Endothelial cell (in vitro differentiated cells): ENCODE data around the gene DYNLT1. TPM values are rescaled to one million over a fixed set of nuclear protein-coding genes. Genes with fewer than 3 reads are reported as not detected.

Experiments used
- DNase-seq: peaks from one replicate; pipeline ENCODE4 v3.0.0; 2021; ENCODE audit warnings: low spot score
- H3K27ac Mint-ChIP-seq: one replicate; pipeline ENCODE4 v1.8.0; 2021; ENCODE audit warnings: mixed read lengths, inconsistent platforms; ENCODE audit not compliant: unreplicated experiment
- H3K27me3 Mint-ChIP-seq: one replicate; pipeline ENCODE4 v1.8.0; 2021; ENCODE audit warnings: mild to moderate bottlenecking, moderate library complexity, mixed read lengths, inconsistent platforms; ENCODE audit not compliant: unreplicated experiment
- H3K36me3 Mint-ChIP-seq: one replicate; pipeline ENCODE4 v1.8.0; 2021; ENCODE audit warnings: mild to moderate bottlenecking, low read depth, mixed read lengths, inconsistent platforms; ENCODE audit not compliant: unreplicated experiment
- H3K4me1 Mint-ChIP-seq: one replicate; pipeline ENCODE4 v1.8.0; 2021; ENCODE audit warnings: mild to moderate bottlenecking, mixed read lengths, inconsistent platforms; ENCODE audit not compliant: unreplicated experiment
- H3K4me3 Mint-ChIP-seq: one replicate; pipeline ENCODE4 v1.8.0; 2021; ENCODE audit warnings: mild to moderate bottlenecking, mixed read lengths, inconsistent platforms; ENCODE audit not compliant: unreplicated experiment
- H3K9me3 Mint-ChIP-seq: one replicate; pipeline ENCODE4 v1.8.0; 2021; ENCODE audit warnings: mixed read lengths, inconsistent platforms; ENCODE audit not compliant: unreplicated experiment
- CTCF ChIP-seq: fragments of 200-600 bp; sonication (generic); IDR thresholded peaks from one replicate; pipeline ENCODE4 v1.5.0; 2021; ENCODE audit warnings: antibody characterized with exemption; ENCODE audit not compliant: unreplicated experiment
- total RNA-seq: library from RNA; stranded (reverse); fragmentation: NEBNext Ultra II Directional; extraction: Animal tissue kit (Norgen Biotek cat#: 25700); gene quantifications from one replicate; pipeline ENCODE4 v1.2.1, GENCODE V29; 2021; ENCODE audit not compliant: unreplicated experiment

DYNLT1 gene
- total RNA-seq, 1 donor from 2014 or later, result 115 TPM

- Mint-ChIP-seq H3K27ac (peak overlapping the region; percentile 80), H3K27me3 (peaks cover 13% of the 10 kb centered on the region), H3K4me3 (peak overlapping the region; percentile 93), H3K4me1 (peaks cover 7% of the 10 kb centered on the region), H3K36me3 (peaks cover 3% of the 10 kb centered on the region), H3K9me3 (no peaks in the 10 kb centered on the region)
- no peak for DNase-seq
- no peak for TF ChIP-seq CTCF
These were observed 800 bp upstream of the DYNLT1 start for GRCh38 chr6:158645064-158646022.

- TF ChIP-seq CTCF, result no peak
- Mint-ChIP-seq H3K4me1 (peaks cover 7% of the 10 kb centered on the region), H3K27ac (peak overlapping the region; percentile 94), H3K27me3 (peaks cover 11% of the 10 kb centered on the region), H3K9me3 (no peaks in the 10 kb centered on the region), H3K36me3 (peaks cover 7% of the 10 kb centered on the region), H3K4me3 (peak overlapping the region; percentile 98)
- no peak for DNase-seq
These were observed 710 bp downstream of the DYNLT1 start for GRCh38 chr6:158643836-158644230.

- Mint-ChIP-seq H3K4me3 (no peak overlapping the region), H3K27ac (no peak overlapping the region), H3K36me3 (peaks cover 15% of the 10 kb centered on the region), H3K27me3 (peaks cover 10% of the 10 kb centered on the region), H3K4me1 (peaks cover 7% of the 10 kb centered on the region), H3K9me3 (no peaks in the 10 kb centered on the region)
- no peak for DNase-seq
- no peak for TF ChIP-seq CTCF
These were observed 2.4 kb downstream of the DYNLT1 start for GRCh38 chr6:158642097-158642601.

GRCh38 chr6:158640519-158640918 is 4.0 kb downstream of the DYNLT1 start:
- DNase-seq, result no peak
- Mint-ChIP-seq H3K36me3 (peaks cover 26% of the 10 kb centered on the region), H3K4me3 (no peak overlapping the region), H3K27ac (no peak overlapping the region), H3K27me3 (peaks cover 5% of the 10 kb centered on the region), H3K9me3 (no peaks in the 10 kb centered on the region), H3K4me1 (peaks cover 7% of the 10 kb centered on the region)
- TF ChIP-seq CTCF, result no peak

- no peak for DNase-seq
- no peaks in the 10 kb centered on the region for H3K9me3 Mint-ChIP-seq
- TF ChIP-seq CTCF, result no peak
- H3K4me1 Mint-ChIP-seq, result peaks cover 7% of the 10 kb centered on the region
- no peaks in the 10 kb centered on the region for H3K27me3 Mint-ChIP-seq
- no peak overlapping the region for H3K27ac Mint-ChIP-seq
- H3K36me3 Mint-ChIP-seq, result peaks cover 26% of the 10 kb centered on the region
- H3K4me3 Mint-ChIP-seq, result no peak overlapping the region
These were observed 5.5 kb downstream of the DYNLT1 start for GRCh38 chr6:158639056-158639455.
